Adipose tissue (tissue), 3 donors: ENCODE data around the gene TFPT. TPM values are rescaled to one million over a fixed set of nuclear protein-coding genes. Genes with fewer than 3 reads are reported as not detected.

Experiments
- H3K27ac ChIP-seq: one replicate; pipeline ENCODE4 v1.5.1; 2013; ENCODE audit warnings: low read depth, low read length
- WGBS, 3 donors: extraction: QIAGEN DNeasy Blood & Tissue Kit; methylation state at CpG; one replicate each; pipeline ENCODE4 v1.1.7; 2013; 5-methylcytosine and 5-hydroxymethylcytosine counted together
- polyA plus RNA-seq, 3 donors: library from polyadenylated mRNA; stranded (reverse); fragments of 200-250 nt; gene quantifications; one replicate each; pipeline ENCODE4 v1.2.3, GENCODE V29; 2013
- donor health status: healthy with polysubstance abuse.
- donor health status: Bipolar disorder and iron deficiency.
- donor health status: healthy.

Gene TFPT
- 10 to 100 TPM in 2 of 3 donors, 1 to 10 TPM in 1; 7.2 to 17.9 (median 11.8) TPM for polyA plus RNA-seq

GRCh38 chr19:54115109-54116063, at the start of gene TFPT, which contains the start of gene PRPF31:
Gene TFPT (minus strand): TSS chr19:54115657. CDS start chr19:54115269, 388 bp downstream.
Gene PRPF31 (plus strand): TSS chr19:54115754. CDS start chr19:54118279, 2,525 bp downstream.
- WGBS, 3 donors, result 0 to 1% (median 0%) methylated on average over 60 of the region's 60 CpGs
- H3K27ac ChIP-seq, result no peak within 1 kb of the TSS

GRCh38 chr19:54165222-54165621, 49.8 kb upstream of the TFPT start:
- H3K27ac ChIP-seq, result no peak overlapping the region
- 89 to 92% (median 91%) methylated on average over 25 of the region's 25 CpGs for WGBS, 3 donors

- 13 to 21% (median 14%) methylated on average over 33 to 37 of the region's 37 CpGs for WGBS, 3 donors
- H3K27ac ChIP-seq, result no peak overlapping the region
Measured at GRCh38 chr19:54164369-54165068, 49.1 kb upstream of the TFPT start.

GRCh38 chr19:54162884-54163283, 47.4 kb upstream of the TFPT start:
- no peak overlapping the region for H3K27ac ChIP-seq
- WGBS, 3 donors, result 59 to 74% (median 59%) methylated on average over 14 of the region's 14 CpGs

- H3K27ac ChIP-seq, result no peak overlapping the region
- 1 to 3% (median 3%) methylated on average over 26 to 35 of the region's 35 CpGs for WGBS, 3 donors
Measured at GRCh38 chr19:54162241-54162805, 46.9 kb upstream of the TFPT start.

GRCh38 chr19:54160854-54161253, 45.4 kb upstream of the TFPT start:
- 38 to 52% (median 40%) methylated on average over 13 of the region's 13 CpGs for WGBS, 3 donors
- H3K27ac ChIP-seq, result no peak overlapping the region

GRCh38 chr19:54160182-54160811, 44.8 kb upstream of the TFPT start:
- H3K27ac ChIP-seq, result peak overlapping the region; percentile 3
- 1 to 4% (median 2%) methylated on average over 26 to 28 of the region's 28 CpGs for WGBS, 3 donors

- WGBS, 3 donors, result 0 to 1% (median 0%) methylated on average over 70 to 72 of the region's 72 CpGs
- peak within 1 kb of the TSS; percentile 60 for H3K27ac ChIP-seq
Measured at GRCh38 chr19:54159352-54160181, 44.1 kb upstream of the TFPT start, which contains the start of gene LENG1. Gene LENG1 (minus strand): TSS chr19:54159721. CDS start chr19:54159695, 26 bp downstream.

GRCh38 chr19:54158812-54159351, 43.4 kb upstream of the TFPT start:
- WGBS, 3 donors, result 9 to 10% (median 9%) methylated on average over 19 of the region's 19 CpGs
- H3K27ac ChIP-seq, result no peak overlapping the region

- no peak overlapping the region for H3K27ac ChIP-seq
- 79 to 96% (median 95%) methylated on average over 3 of the region's 3 CpGs for WGBS, 3 donors
Measured at GRCh38 chr19:54156953-54157352, 41.5 kb upstream of the TFPT start.

- WGBS, 3 donors, result 81 to 85% (median 84%) methylated on average over 11 of the region's 11 CpGs
- no peak overlapping the region for H3K27ac ChIP-seq
Measured at GRCh38 chr19:54156490-54156889, 41.0 kb upstream of the TFPT start.

GRCh38 chr19:54155694-54156093, 40.2 kb upstream of the TFPT start:
- H3K27ac ChIP-seq, result no peak overlapping the region
- 70 to 82% (median 79%) methylated on average over 19 of the region's 19 CpGs for WGBS, 3 donors

GRCh38 chr19:54154603-54155345, 39.3 kb upstream of the TFPT start:
- 68 to 74% (median 68%) methylated on average over 18 of the region's 18 CpGs for WGBS, 3 donors
- H3K27ac ChIP-seq, result no peak overlapping the region

GRCh38 chr19:54153731-54154326, 38.4 kb upstream of the TFPT start:
- H3K27ac ChIP-seq, result no peak overlapping the region
- WGBS, 3 donors, result 81 to 87% (median 85%) methylated on average over 10 of the region's 10 CpGs

GRCh38 chr19:54152878-54153524, 37.5 kb upstream of the TFPT start:
- no peak overlapping the region for H3K27ac ChIP-seq
- WGBS, 3 donors, result 85 to 90% (median 85%) methylated on average over 24 to 25 of the region's 25 CpGs

- WGBS, 3 donors, result 94 to 97% (median 95%) methylated on average over 11 to 12 of the region's 12 CpGs
- H3K27ac ChIP-seq, result no peak overlapping the region
Measured at GRCh38 chr19:54152267-54152666, 36.8 kb upstream of the TFPT start.
